Smooth muscle cell (in vitro differentiated cells): Measurements from ENCODE around the gene PXMP4. TPM values are rescaled to one million over a fixed set of nuclear protein-coding genes. Genes with fewer than 3 reads are reported as not detected.

Experiments used
- DNase-seq: peaks from one replicate; lab custom pipeline; 2025; ENCODE audit not compliant: unreplicated experiment; lab: John Stamatoyannopoulos, UW
- H2AFZ ChIP-seq: fragments of 200-600 bp; sonication (generic); 2 replicates; pipeline ENCODE4 v1.6.0; 2016; ENCODE audit warnings: antibody characterized with exemption, low read depth, mild to moderate bottlenecking
- H3F3A ChIP-seq: fragments of 200-600 bp; sonication (generic); 2 replicates; pipeline ENCODE4 v1.6.0; 2017; ENCODE audit warnings: antibody characterized with exemption, low read depth
- H3K27ac ChIP-seq: fragments of 200-600 bp; sonication (generic); 2 replicates; pipeline ENCODE4 v1.5.1; 2016; ENCODE audit warnings: low read depth, mild to moderate bottlenecking
- H3K27me3 ChIP-seq: fragments of 200-600 bp; sonication (generic); 2 replicates; pipeline ENCODE4 v1.6.1; 2016; ENCODE audit warnings: low read depth, mild to moderate bottlenecking
- H3K36me3 ChIP-seq: fragments of 200-600 bp; sonication (generic); 2 replicates; pipeline ENCODE4 v1.5.1; 2016; ENCODE audit warnings: low read depth
- H3K4me1 ChIP-seq: fragments of 200-600 bp; sonication (generic); 2 replicates; pipeline ENCODE4 v1.5.1; 2016; ENCODE audit warnings: low read depth
- H3K4me2 ChIP-seq: fragments of 200-600 bp; sonication (generic); 2 replicates; pipeline ENCODE4 v1.6.0; 2016; ENCODE audit warnings: mild to moderate bottlenecking
- H3K4me3 ChIP-seq: fragments of 200-600 bp; sonication (generic); 2 replicates; pipeline ENCODE4 v1.5.1; 2016; ENCODE audit warnings: mild to moderate bottlenecking
- H3K79me2 ChIP-seq: fragments of 200-600 bp; sonication (generic); 2 replicates; pipeline ENCODE4 v1.6.0; 2016; ENCODE audit warnings: low read depth, mild to moderate bottlenecking
- H3K9ac ChIP-seq: fragments of 200-600 bp; sonication (generic); 2 replicates; pipeline ENCODE4 v1.6.0; 2016; ENCODE audit warnings: low read depth
- H3K9me3 ChIP-seq: fragments of 200-600 bp; sonication (generic); replicated peaks from 2 replicates; pipeline ENCODE4 v1.5.1; 2016; ENCODE audit warnings: low read depth
- H4K20me1 ChIP-seq: fragments of 200-600 bp; sonication (generic); 2 replicates; pipeline ENCODE4 v1.6.0; 2016; ENCODE audit warnings: low read depth
- CTCF ChIP-seq: fragments of 200-600 bp; sonication (generic); IDR thresholded peaks from 2 replicates; pipeline ENCODE4 v1.5.1; 2017; ENCODE audit warnings: borderline replicate concordance, mild to moderate bottlenecking, antibody characterized with exemption; ENCODE audit not compliant: insufficient read depth, poor library complexity, severe bottlenecking
- WGBS: methylation state at CpG from one replicate; pipeline ENCODE4 v1.1.7; 2016; ENCODE audit warnings: low lambda C conversion rate; 5-methylcytosine and 5-hydroxymethylcytosine counted together
- polyA plus RNA-seq: library from polyadenylated mRNA; unstranded; fragments of >200 nt; fragmentation: Nextera tagmentation; extraction: Ambion mirVana; gene quantifications from 2 replicates; pipeline ENCODE4 v1.2.1, GENCODE V29; 2016
- total RNA-seq: library from RNA; depleted of rRNA; stranded (reverse); fragments of >200 nt; gene quantifications from 2 replicates; pipeline ENCODE4 v1.2.3, GENCODE V29; 2014

Gene PXMP4
- total and polyA plus RNA-seq, 2 experiments from 2014 or later: 2.6 to 8.1 TPM

DNA sequence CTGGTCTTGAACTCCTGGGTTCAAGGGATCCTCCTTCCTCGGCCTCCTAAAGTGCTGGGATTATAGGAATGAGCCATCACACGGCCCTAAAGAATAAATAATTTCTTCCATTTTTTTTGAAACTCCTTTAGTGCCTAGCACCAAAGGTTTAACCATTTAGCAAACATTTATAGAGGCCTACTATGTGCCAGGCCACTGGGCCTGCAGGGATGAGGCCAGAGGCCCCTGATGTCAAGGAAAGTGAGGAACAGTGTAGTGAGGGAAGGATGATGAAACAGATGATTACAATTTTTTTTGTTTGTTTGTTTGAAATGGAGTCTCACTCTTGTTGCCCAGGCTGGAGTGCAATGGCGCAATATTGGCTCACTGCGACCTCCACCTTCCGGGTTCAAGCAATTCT lies 45.5 kb upstream of the PXMP4 start:
- Histone ChIP-seq H3K9me3 (no peaks in the 10 kb centered on the region), H4K20me1 (no peaks in the 10 kb centered on the region), H3K4me1 (no peaks in the 10 kb centered on the region), H2AFZ (no peak overlapping the region), H3K27me3 (no peaks in the 10 kb centered on the region), H3K9ac (no peak overlapping the region), H3K36me3 (no peaks in the 10 kb centered on the region), H3K79me2 (no peaks in the 10 kb centered on the region), H3K4me2 (no peak overlapping the region), H3K27ac (no peak overlapping the region), H3F3A (no peaks in the 10 kb centered on the region), H3K4me3 (no peak overlapping the region)
- no peak for TF ChIP-seq CTCF
- no peak for DNase-seq
- 97% methylated on average over 5 of the region's 5 CpGs for WGBS

- Histone ChIP-seq H3K9ac (no peak overlapping the region), H3K4me3 (no peak overlapping the region), H3K4me1 (no peaks in the 10 kb centered on the region), H3F3A (no peaks in the 10 kb centered on the region), H3K9me3 (no peaks in the 10 kb centered on the region), H3K79me2 (no peaks in the 10 kb centered on the region), H4K20me1 (no peaks in the 10 kb centered on the region), H3K27me3 (no peaks in the 10 kb centered on the region), H2AFZ (no peak overlapping the region), H3K36me3 (no peaks in the 10 kb centered on the region), H3K27ac (no peak overlapping the region), H3K4me2 (no peak overlapping the region)
- TF ChIP-seq CTCF: no peak
- DNase-seq: no peak
- 98% methylated on average over 2 of the region's 2 CpGs for WGBS
These were observed 45.0 kb upstream of the PXMP4 start for GRCh38 chr20:33765099-33765498.

DNA sequence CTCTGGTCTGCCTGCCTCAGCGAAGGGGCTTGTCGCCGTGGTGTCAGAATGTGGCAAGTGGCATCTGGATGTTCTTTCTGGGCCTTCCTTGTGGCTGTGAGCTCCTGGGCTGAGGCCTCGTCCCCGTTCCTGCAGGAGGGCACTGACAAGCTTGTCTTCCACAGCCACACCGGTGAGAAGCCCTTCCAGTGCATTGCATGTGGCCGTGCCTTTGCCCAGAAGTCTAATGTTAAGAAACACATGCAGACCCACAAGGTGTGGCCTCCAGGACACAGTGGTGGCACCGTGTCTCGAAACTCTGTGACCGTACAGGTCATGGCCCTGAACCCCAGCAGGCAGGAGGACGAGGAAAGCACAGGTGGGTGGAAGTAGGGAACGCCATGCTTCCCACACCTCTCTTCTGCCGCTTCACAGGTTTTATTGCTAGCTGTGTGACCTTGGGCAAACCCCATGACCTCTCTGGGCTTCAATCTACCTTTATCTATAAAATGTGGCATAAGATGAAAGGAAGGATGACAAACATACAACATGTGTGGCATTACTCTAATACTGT lies 41.7 kb upstream of the PXMP4 start:
- Histone ChIP-seq H3K4me2 (no peak overlapping the region), H3K9ac (no peak overlapping the region), H2AFZ (no peak overlapping the region), H3K4me3 (no peak overlapping the region), H3K4me1 (no peaks in the 10 kb centered on the region), H3K27me3 (no peaks in the 10 kb centered on the region), H3F3A (no peaks in the 10 kb centered on the region), H3K36me3 (no peaks in the 10 kb centered on the region), H3K79me2 (no peaks in the 10 kb centered on the region), H3K27ac (no peak overlapping the region), H3K9me3 (peaks cover 6% of the 10 kb centered on the region), H4K20me1 (no peaks in the 10 kb centered on the region)
- no peak for DNase-seq
- TF ChIP-seq CTCF: no peak
- WGBS: 99% methylated on average over 13 of the region's 13 CpGs

GRCh38 chr20:33757458-33757857 lies 37.3 kb upstream of the PXMP4 start:
- Histone ChIP-seq H3K9ac (no peak overlapping the region), H3K4me2 (no peak overlapping the region), H3K36me3 (no peaks in the 10 kb centered on the region), H2AFZ (no peak overlapping the region), H3F3A (no peaks in the 10 kb centered on the region), H3K27ac (no peak overlapping the region), H3K9me3 (peaks cover 6% of the 10 kb centered on the region), H4K20me1 (no peaks in the 10 kb centered on the region), H3K79me2 (no peaks in the 10 kb centered on the region), H3K4me1 (no peaks in the 10 kb centered on the region), H3K4me3 (no peak overlapping the region), H3K27me3 (no peaks in the 10 kb centered on the region)
- DNase-seq: no peak
- TF ChIP-seq CTCF: no peak
- 84% methylated on average over 1 of the region's 1 CpG for WGBS
